HG02943 (cell line): ENCODE results near the gene AIMP2.
"Not testable (repeated sequence)": the region's sequence is repeated elsewhere in the genome, so short reads cannot be mapped to it uniquely, and the experiment has no call there.

Experiments
- ATAC-seq: cut with Tn5 transposase; IDR thresholded peaks from one replicate; pipeline ENCODE4 v1.9.1; 2021; ENCODE audit warnings: mild to moderate bottlenecking, low read depth, moderate library complexity; ENCODE audit not compliant: unreplicated experiment

Gene AIMP2

GRCh38 chr7:6026011-6026819, 17.1 kb downstream of the AIMP2 start:
- ATAC-seq, result peak; percentile 82

GRCh38 chr7:6026820-6027311, 17.8 kb downstream of the AIMP2 start:
- ATAC-seq, result no peak

GRCh38 chr7:6027806-6028365, 18.8 kb downstream of the AIMP2 start:
- no peak for ATAC-seq

- no peak for ATAC-seq
These were observed 19.5 kb downstream of the AIMP2 start for GRCh38 chr7:6028563-6028962.

GRCh38 chr7:6030988-6031387, 21.9 kb downstream of the AIMP2 start, which contains the start of gene ANKRD61:
ANKRD61 (plus strand) TSS chr7:6031376; CDS start chr7:6031376, 0 bp downstream.
- ATAC-seq, result no peak

- ATAC-seq, result no peak
These were observed 22.5 kb downstream of the AIMP2 start for GRCh38 chr7:6031567-6031966.

- ATAC-seq, result no peak
These were observed 23.1 kb downstream of the AIMP2 start for GRCh38 chr7:6032167-6032566.

- no peak for ATAC-seq
These were observed 23.6 kb downstream of the AIMP2 start for GRCh38 chr7:6032641-6033040.

GRCh38 chr7:6035165-6035564, 26.1 kb downstream of the AIMP2 start:
- no peak for ATAC-seq

- ATAC-seq, result no peak
These were observed 26.6 kb downstream of the AIMP2 start for GRCh38 chr7:6035686-6036085.

- ATAC-seq, result no peak
These were observed 40.7 kb downstream of the AIMP2 start for GRCh38 chr7:6049780-6050179.

GRCh38 chr7:6051185-6051584, 42.1 kb downstream of the AIMP2 start:
- not testable (repeated sequence) for ATAC-seq

- no peak for ATAC-seq
These were observed 47.5 kb downstream of the AIMP2 start for GRCh38 chr7:6056616-6057015.

- no peak for ATAC-seq
These were observed 48.5 kb downstream of the AIMP2 start for GRCh38 chr7:6057316-6058129.

- not testable (repeated sequence) for ATAC-seq
These were observed 50.9 kb downstream of the AIMP2 start for GRCh38 chr7:6059941-6060340.

GRCh38 chr7:6071406-6071805, 62.3 kb downstream of the AIMP2 start:
- peak; percentile 87 for ATAC-seq
